ENCODE results near the gene DHX32. TPM values are rescaled to one million over a fixed set of nuclear protein-coding genes. Genes with fewer than 3 reads are reported as not detected.
"Not testable (repeated sequence)": the region's sequence is repeated elsewhere in the genome, so short reads cannot be mapped to it uniquely, and the experiment has no call there.

The DHX32 gene
- total RNA-seq, 1 experiment from 2014 or later, result 12.0 TPM

DNA sequence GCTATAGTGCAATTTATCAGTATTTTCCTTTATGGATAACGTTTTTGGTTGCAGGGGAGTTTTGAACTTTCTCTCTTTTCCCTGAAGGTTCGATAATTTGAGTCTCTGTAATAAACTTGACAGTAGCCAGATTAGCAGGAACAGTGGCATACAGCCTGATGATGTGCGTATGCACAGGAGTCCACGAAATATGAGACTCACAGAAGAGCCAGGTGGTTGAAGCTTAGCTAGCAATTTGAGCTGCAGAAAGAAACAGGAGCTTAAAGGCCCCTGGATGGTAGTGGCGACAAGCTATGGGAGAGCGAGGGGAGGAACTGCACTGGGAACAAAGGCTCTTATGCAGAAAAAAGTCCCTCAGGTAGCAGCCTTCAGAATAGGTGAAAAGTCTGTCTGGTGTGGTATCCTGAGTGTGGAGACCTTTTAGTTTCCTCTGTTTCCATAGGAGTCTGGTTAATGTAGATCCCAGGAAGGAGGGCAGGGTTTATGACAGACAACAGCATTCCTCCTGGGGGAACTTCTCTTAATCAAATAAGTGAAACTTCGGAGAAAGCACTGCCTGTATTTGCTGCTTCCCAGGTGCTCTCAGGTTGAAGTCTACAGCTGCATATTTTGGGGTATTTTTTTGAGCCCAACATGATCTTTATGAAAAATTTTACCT lies 48.0 kb upstream of the DHX32 start:
- TF ChIP-seq, protein P1, sequence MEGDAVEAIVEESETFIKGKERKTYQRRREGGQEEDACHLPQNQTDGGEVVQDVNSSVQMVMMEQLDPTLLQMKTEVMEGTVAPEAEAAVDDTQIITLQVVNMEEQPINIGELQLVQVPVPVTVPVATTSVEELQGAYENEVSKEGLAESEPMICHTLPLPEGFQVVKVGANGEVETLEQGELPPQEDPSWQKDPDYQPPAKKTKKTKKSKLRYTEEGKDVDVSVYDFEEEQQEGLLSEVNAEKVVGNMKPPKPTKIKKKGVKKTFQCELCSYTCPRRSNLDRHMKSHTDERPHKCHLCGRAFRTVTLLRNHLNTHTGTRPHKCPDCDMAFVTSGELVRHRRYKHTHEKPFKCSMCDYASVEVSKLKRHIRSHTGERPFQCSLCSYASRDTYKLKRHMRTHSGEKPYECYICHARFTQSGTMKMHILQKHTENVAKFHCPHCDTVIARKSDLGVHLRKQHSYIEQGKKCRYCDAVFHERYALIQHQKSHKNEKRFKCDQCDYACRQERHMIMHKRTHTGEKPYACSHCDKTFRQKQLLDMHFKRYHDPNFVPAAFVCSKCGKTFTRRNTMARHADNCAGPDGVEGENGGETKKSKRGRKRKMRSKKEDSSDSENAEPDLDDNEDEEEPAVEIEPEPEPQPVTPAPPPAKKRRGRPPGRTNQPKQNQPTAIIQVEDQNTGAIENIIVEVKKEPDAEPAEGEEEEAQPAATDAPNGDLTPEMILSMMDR (conservative IDR thresholded peaks at IDR 0.05), result no peak
- H3T11ph ChIP-seq (ENCODE audit: low read length), result no peak overlapping the region
- H3K4ac ChIP-seq (ENCODE audit: low read depth, low read length), result no peak overlapping the region
- H4K5ac ChIP-seq (ENCODE audit: insufficient read length, low read depth, low read length), result no peak overlapping the region
- no peaks in the 10 kb centered on the region for H3K27me3 ChIP-seq (ENCODE audit: insufficient read depth, low read length)
- peaks cover 6% of the 10 kb centered on the region for H3K9me3 ChIP-seq (ENCODE audit: control insufficient read depth, low read depth, low read length)
- no peak overlapping the region for H2BK12ac ChIP-seq (ENCODE audit: insufficient read length, low read depth, low read length)
- no peaks in the 10 kb centered on the region for H3K79me2 ChIP-seq (ENCODE audit: insufficient read depth, low read length)
- H3K4me2 ChIP-seq (ENCODE audit: insufficient read depth, insufficient read length, low read length), result no peak overlapping the region
- no peak overlapping the region for H4K8ac ChIP-seq (replicated peaks; ENCODE audit: insufficient read length, low read depth, low read length)
- no peak overlapping the region for H2BK120ac ChIP-seq (ENCODE audit: low read depth, low read length, poor library complexity, severe bottlenecking)
- Mint-ChIP-seq H3K27me3 (ENCODE audit: low read depth) (no peaks in the 10 kb centered on the region; the same call in 1 of the 2 replicates), H3K9me3 (peaks cover 4 to 5% of the 10 kb centered on the region in 2 experiments), H3K36me3 (ENCODE audit: insufficient read depth in 1 of 3, low read depth in 3 of 3) (peaks cover 0 to 6% (median 0%) of the 10 kb centered on the region in 3 experiments; a peak in 3 of 7 replicates), H3K4me3 (no peak overlapping the region), H3K27ac (no peak overlapping the region), H3K4me1 (peaks cover 0 to 9% of the 10 kb centered on the region in 2 experiments; a peak in 2 of 4 replicates)
- H3K23me2 ChIP-seq (ENCODE audit: insufficient read length, low read depth, low read length, poor library complexity, severe bottlenecking), result no peaks in the 10 kb centered on the region
- H3K9ac ChIP-seq (ENCODE audit: extremely low read depth, insufficient read length, low read length), result no peak overlapping the region
- no CpG with 5 or more reads among the region's 7 CpGs for whole genome bisulfite sequencing (ENCODE audit: extremely low coverage, insufficient read length, low lambda C conversion rate)
- H4K20me1 ChIP-seq (ENCODE audit: control insufficient read depth, insufficient read depth, insufficient read length), result no peaks in the 10 kb centered on the region
- H3K56ac ChIP-seq (ENCODE audit: insufficient read length, low read depth, low read length), result no peak overlapping the region
- no peaks in the 10 kb centered on the region for H3K79me1 ChIP-seq (ENCODE audit: insufficient read depth, low read depth, low read length, poor library complexity, severe bottlenecking)
- no peak overlapping the region for H2AFZ ChIP-seq (ENCODE audit: low read length)
- H2AK5ac ChIP-seq (ENCODE audit: insufficient read length, low read length), result no peak overlapping the region
- no peak overlapping the region for H2BK15ac ChIP-seq (ENCODE audit: low read depth, low read length)
- no peak overlapping the region for H2BK20ac ChIP-seq (ENCODE audit: low read depth, low read length, poor library complexity, severe bottlenecking)
- no peak overlapping the region for H3K18ac ChIP-seq (ENCODE audit: insufficient read length, low read depth, low read length)
- no peak overlapping the region for H3K23ac ChIP-seq (ENCODE audit: insufficient read length, low read depth, low read length)
- H3K14ac ChIP-seq (ENCODE audit: insufficient read depth, low read length), result no peak overlapping the region
- no peaks in the 10 kb centered on the region for H3K4me1 ChIP-seq (ENCODE audit: insufficient read depth, low read length)
- H4K91ac ChIP-seq (ENCODE audit: insufficient read length, low read depth, low read length), result no peak overlapping the region
- H2BK5ac ChIP-seq (ENCODE audit: insufficient read length, low read length), result no peak overlapping the region
- no peak for DNase-seq
- no peak overlapping the region for H3K27ac ChIP-seq (ENCODE audit: insufficient read length, low read depth, low read length)

DNA sequence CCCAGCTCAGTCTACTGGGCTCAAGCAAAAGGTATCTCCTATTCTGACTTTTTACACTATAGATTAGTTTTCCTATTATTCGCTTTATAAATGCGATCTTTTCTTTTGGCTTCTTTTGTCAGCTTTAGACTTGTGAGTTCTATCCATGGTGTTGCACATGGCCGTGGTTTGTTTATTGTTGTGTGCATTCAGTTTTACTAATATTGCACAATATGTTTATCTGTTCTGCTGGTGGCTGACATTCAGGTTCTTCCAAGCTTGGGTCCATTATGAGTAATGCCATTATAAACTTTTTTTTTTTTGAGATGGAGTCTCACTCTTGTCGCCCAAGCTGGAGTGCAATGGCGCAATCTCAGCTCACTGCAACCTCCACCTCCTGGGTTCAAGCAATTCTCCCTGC lies 46.2 kb upstream of the DHX32 start:
- H3K4me1 Mint-ChIP-seq; H3K4me2 ChIP-seq (ENCODE audit: insufficient read depth, insufficient read length, low read length); H2BK5ac ChIP-seq (ENCODE audit: insufficient read length, low read length); H3K23ac ChIP-seq (ENCODE audit: insufficient read length, low read depth, low read length); H3K27me3 ChIP-seq (ENCODE audit: insufficient read depth, low read length); H2BK15ac ChIP-seq (ENCODE audit: low read depth, low read length); H2BK120ac ChIP-seq (ENCODE audit: low read depth, low read length, poor library complexity, severe bottlenecking); H3K79me1 ChIP-seq (ENCODE audit: insufficient read depth, low read depth, low read length, poor library complexity, severe bottlenecking); H3K4me1 ChIP-seq (ENCODE audit: insufficient read depth, low read length); H4K91ac ChIP-seq (ENCODE audit: insufficient read length, low read depth, low read length); H3K23me2 ChIP-seq (ENCODE audit: insufficient read length, low read depth, low read length, poor library complexity, severe bottlenecking); H3K27ac ChIP-seq (ENCODE audit: insufficient read length, low read depth, low read length); H3T11ph ChIP-seq (ENCODE audit: low read length); H2BK12ac ChIP-seq (ENCODE audit: insufficient read length, low read depth, low read length); H3K27ac Mint-ChIP-seq; H3K27me3 Mint-ChIP-seq (ENCODE audit: low read depth); H3K9me3 Mint-ChIP-seq; H2AK5ac ChIP-seq (ENCODE audit: insufficient read length, low read length); H4K5ac ChIP-seq (ENCODE audit: insufficient read length, low read depth, low read length); H3K18ac ChIP-seq (ENCODE audit: insufficient read length, low read depth, low read length); H4K20me1 ChIP-seq (ENCODE audit: control insufficient read depth, insufficient read depth, insufficient read length); H3K4me3 Mint-ChIP-seq; H2AFZ ChIP-seq (ENCODE audit: low read length); H3K36me3 Mint-ChIP-seq (ENCODE audit: insufficient read depth in 1 of 3, low read depth in 3 of 3); H3K79me2 ChIP-seq (ENCODE audit: insufficient read depth, low read length); DNase-seq; H3K14ac ChIP-seq (ENCODE audit: insufficient read depth, low read length); H3K56ac ChIP-seq (ENCODE audit: insufficient read length, low read depth, low read length); H4K8ac ChIP-seq (replicated peaks; ENCODE audit: insufficient read length, low read depth, low read length); H3K4ac ChIP-seq (ENCODE audit: low read depth, low read length); H3K9ac ChIP-seq (ENCODE audit: extremely low read depth, insufficient read length, low read length); H2BK20ac ChIP-seq (ENCODE audit: low read depth, low read length, poor library complexity, severe bottlenecking); H3K9me3 ChIP-seq (ENCODE audit: control insufficient read depth, low read depth, low read length): not testable (repeated sequence)
- WGBS (ENCODE audit: extremely low coverage, insufficient read length, low lambda C conversion rate), result no CpG with 5 or more reads among the region's 5 CpGs
